Measurements from ENCODE around the gene PSMD2.
A peak's percentile ranks its signal among the peaks of the same experiment; 100 is the strongest.

The PSMD2 gene

DNA sequence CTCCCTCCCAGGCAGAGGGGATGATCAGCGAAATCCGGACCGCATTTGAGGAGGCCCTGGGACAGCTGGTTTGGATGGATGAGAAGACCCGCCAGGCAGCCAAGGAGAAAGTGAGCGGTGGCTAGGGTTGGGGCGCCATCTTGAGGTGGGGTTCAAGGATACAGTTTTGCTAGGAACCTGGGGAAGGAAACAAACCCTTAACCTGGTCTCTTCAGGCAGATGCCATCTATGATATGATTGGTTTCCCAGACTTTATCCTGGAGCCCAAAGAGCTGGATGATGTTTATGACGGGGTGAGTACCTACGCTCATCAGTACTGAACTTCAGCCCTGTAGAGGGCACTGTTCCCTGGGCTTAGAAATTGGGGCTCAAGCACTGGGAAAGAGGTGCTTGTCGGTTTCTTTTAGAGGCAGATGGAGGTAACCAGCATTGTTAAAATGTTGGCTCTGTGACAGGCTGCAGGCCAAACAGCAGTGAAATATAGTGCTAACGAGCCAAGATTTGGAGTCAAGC, 9.6 kb upstream of the PSMD2 start:
- Histone ChIP-seq H3K4me3 (ENCODE audit: low read depth in 1 of 2, low read length in 2 of 2) (no peak overlapping the region), H3K27me3 (ENCODE audit: low read depth, low read length) (no peaks in the 10 kb centered on the region), H3K27ac (ENCODE audit: low read length) (no peak overlapping the region), H3K9me3 (ENCODE audit: control insufficient read depth in 1 of 2, low read length in 2 of 2) (no peaks in the 10 kb centered on the region), H3K4me1 (ENCODE audit: control insufficient read depth in 1 of 2, insufficient read depth in 2 of 2, low read length in 2 of 2) (no peaks in the 10 kb centered on the region), H3K36me3 (ENCODE audit: control insufficient read depth in 1 of 2, insufficient read depth in 2 of 2, low read length in 2 of 2) (no peaks in the 10 kb centered on the region)

DNA sequence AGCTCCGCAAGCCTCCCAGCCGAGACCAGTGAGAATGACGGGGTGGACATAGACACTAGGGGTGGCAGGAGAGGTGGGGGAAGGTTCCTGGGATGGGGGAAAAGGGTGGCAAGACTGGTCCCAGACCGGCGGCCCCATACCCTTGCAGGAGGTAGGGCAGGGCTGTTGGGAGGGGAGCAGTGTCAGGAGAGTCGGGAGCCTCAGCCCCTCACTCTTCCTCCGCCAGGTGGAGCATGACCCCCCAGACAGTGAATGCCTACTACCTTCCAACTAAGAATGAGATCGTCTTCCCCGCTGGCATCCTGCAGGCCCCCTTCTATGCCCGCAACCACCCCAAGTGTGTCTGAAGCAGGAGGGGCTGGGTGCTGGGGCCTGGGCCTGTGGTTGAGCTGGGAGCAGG, 8.7 kb upstream of the PSMD2 start:
- Histone ChIP-seq H3K4me3 (ENCODE audit: low read depth in 1 of 2, low read length in 2 of 2) (no peak overlapping the region), H3K27ac (ENCODE audit: low read length) (no peak overlapping the region), H3K9me3 (ENCODE audit: control insufficient read depth in 1 of 2, low read length in 2 of 2) (no peaks in the 10 kb centered on the region), H3K36me3 (ENCODE audit: control insufficient read depth in 1 of 2, insufficient read depth in 2 of 2, low read length in 2 of 2) (no peaks in the 10 kb centered on the region), H3K4me1 (ENCODE audit: control insufficient read depth in 1 of 2, insufficient read depth in 2 of 2, low read length in 2 of 2) (no peaks in the 10 kb centered on the region), H3K27me3 (ENCODE audit: low read depth, low read length) (no peaks in the 10 kb centered on the region)

DNA sequence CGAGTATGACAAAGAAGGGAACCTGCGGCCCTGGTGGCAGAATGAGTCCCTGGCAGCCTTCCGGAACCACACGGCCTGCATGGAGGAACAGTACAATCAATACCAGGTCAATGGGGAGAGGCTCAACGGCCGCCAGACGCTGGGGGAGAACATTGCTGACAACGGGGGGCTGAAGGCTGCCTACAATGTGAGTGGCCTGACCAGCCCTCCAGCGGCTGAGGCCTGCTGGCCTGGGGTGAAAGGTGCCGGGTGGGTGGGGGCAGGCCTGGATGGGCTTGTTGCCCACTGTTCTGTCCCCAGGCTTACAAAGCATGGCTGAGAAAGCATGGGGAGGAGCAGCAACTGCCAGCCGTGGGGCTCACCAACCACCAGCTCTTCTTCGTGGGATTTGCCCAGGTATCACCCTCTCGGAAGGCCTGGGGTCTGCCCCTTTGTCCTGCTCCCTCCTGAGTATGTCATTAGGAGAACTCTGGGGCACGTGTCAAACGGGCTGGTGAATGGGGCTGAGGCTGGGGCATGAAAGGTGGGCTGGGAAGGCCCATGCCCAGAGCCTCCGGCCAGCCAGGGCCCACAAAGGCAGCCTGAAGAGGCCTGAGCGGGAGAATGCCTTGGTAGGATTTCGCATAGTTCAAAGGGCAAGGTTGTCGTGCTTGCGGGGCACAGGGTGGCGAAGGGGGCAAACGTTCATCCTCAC, 7.8 kb upstream of the PSMD2 start:
- Histone ChIP-seq H3K27me3 (ENCODE audit: low read depth, low read length) (no peaks in the 10 kb centered on the region), H3K27ac (ENCODE audit: low read length) (no peak overlapping the region), H3K9me3 (ENCODE audit: control insufficient read depth in 1 of 2, low read length in 2 of 2) (no peaks in the 10 kb centered on the region), H3K4me3 (ENCODE audit: low read depth in 1 of 2, low read length in 2 of 2) (no peak overlapping the region), H3K4me1 (ENCODE audit: control insufficient read depth in 1 of 2, insufficient read depth in 2 of 2, low read length in 2 of 2) (no peaks in the 10 kb centered on the region), H3K36me3 (ENCODE audit: control insufficient read depth in 1 of 2, insufficient read depth in 2 of 2, low read length in 2 of 2) (no peaks in the 10 kb centered on the region)

DNA sequence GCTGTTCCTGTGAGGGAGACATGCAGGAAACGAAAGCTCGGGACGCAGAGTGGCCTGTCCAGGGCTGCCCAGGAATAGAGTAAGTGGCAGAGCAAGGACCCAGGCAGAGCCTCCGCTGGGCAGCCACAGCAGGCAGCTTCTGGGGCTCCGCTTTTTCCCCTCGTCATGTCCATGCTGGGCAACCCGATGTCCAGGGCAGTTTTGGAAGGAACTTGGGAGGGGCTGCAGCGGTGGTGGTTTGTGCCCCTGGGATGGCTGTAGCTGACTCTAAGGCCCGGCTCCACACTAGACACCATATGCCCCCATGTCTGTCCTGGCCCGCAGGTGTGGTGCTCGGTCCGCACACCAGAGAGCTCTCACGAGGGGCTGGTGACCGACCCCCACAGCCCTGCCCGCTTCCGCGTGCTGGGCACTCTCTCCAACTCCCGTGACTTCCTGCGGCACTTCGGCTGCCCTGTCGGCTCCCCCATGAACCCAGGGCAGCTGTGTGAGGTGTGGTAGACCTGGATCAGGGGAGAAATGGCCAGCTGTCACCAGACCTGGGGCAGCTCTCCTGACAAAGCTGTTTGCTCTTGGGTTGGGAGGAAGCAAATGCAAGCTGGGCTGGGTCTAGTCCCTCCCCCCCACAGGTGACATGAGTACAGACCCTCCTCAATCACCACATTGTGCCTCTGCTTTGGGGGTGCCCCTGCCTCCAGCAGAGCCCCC, 7.1 kb upstream of the PSMD2 start:
- Histone ChIP-seq H3K27me3 (ENCODE audit: low read depth, low read length) (no peaks in the 10 kb centered on the region), H3K9me3 (ENCODE audit: control insufficient read depth in 1 of 2, low read length in 2 of 2) (no peaks in the 10 kb centered on the region), H3K4me3 (ENCODE audit: low read depth in 1 of 2, low read length in 2 of 2) (no peak overlapping the region), H3K27ac (ENCODE audit: low read length) (no peak overlapping the region), H3K4me1 (ENCODE audit: control insufficient read depth in 1 of 2, insufficient read depth in 2 of 2, low read length in 2 of 2) (no peaks in the 10 kb centered on the region), H3K36me3 (ENCODE audit: control insufficient read depth in 1 of 2, insufficient read depth in 2 of 2, low read length in 2 of 2) (no peaks in the 10 kb centered on the region)

DNA sequence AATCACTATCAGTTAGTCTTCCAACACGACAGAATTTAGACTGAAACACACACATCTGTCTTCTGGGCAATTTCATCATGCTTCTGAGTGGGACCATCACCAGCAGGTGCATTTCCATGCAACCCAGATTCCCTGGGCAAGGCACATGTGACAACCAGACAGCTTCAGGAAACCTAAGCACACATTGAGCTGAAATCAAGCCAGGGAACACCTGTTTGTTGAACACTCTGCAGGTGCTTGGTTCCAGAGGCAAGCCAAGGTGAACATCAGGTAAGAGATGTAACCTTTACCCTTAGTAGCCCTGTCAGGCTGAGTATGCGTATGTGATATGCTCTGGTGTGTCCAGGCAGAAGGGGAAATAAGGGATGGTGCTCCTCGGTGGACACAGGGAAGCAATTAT, 3.3 kb upstream of the PSMD2 start:
- Histone ChIP-seq H3K27me3 (ENCODE audit: low read depth, low read length) (no peaks in the 10 kb centered on the region), H3K4me3 (ENCODE audit: low read depth in 1 of 2, low read length in 2 of 2) (no peak overlapping the region), H3K36me3 (ENCODE audit: control insufficient read depth in 1 of 2, insufficient read depth in 2 of 2, low read length in 2 of 2) (peaks cover 8 to 14% of the 10 kb centered on the region in 2 donors), H3K9me3 (ENCODE audit: control insufficient read depth in 1 of 2, low read length in 2 of 2) (no peaks in the 10 kb centered on the region), H3K4me1 (ENCODE audit: control insufficient read depth in 1 of 2, insufficient read depth in 2 of 2, low read length in 2 of 2) (peaks cover 0 to 13% of the 10 kb centered on the region in 2 donors), H3K27ac (ENCODE audit: low read length) (no peak overlapping the region)

DNA sequence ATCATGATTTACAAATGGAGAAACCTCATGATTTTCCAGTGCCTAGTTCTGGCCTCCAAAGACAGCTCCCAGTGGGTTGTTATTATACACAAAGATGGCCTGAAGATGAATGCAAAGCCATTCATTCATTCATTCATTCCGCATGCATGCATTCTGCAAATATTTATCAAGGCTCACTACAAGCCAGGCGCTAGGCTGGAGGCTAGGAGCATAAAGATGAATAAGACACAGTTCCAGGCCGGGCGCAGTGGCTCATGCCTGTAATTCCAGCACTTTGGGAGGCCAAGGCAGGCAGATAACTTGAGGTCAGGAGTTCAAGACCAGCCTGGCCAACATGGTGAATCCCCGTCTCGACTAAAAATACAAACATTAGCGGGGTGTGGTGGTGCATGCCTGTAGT, 2.4 kb upstream of the PSMD2 start:
- Histone ChIP-seq H3K27ac (ENCODE audit: low read length) (no peak overlapping the region), H3K27me3 (ENCODE audit: low read depth, low read length) (no peaks in the 10 kb centered on the region), H3K36me3 (ENCODE audit: control insufficient read depth in 1 of 2, insufficient read depth in 2 of 2, low read length in 2 of 2) (peaks cover 13 to 22% of the 10 kb centered on the region in 2 donors), H3K4me1 (ENCODE audit: control insufficient read depth in 1 of 2, insufficient read depth in 2 of 2, low read length in 2 of 2) (peaks cover 0 to 14% of the 10 kb centered on the region in 2 donors), H3K4me3 (ENCODE audit: low read depth in 1 of 2, low read length in 2 of 2) (no peak overlapping the region), H3K9me3 (ENCODE audit: control insufficient read depth in 1 of 2, low read length in 2 of 2) (no peaks in the 10 kb centered on the region)

DNA sequence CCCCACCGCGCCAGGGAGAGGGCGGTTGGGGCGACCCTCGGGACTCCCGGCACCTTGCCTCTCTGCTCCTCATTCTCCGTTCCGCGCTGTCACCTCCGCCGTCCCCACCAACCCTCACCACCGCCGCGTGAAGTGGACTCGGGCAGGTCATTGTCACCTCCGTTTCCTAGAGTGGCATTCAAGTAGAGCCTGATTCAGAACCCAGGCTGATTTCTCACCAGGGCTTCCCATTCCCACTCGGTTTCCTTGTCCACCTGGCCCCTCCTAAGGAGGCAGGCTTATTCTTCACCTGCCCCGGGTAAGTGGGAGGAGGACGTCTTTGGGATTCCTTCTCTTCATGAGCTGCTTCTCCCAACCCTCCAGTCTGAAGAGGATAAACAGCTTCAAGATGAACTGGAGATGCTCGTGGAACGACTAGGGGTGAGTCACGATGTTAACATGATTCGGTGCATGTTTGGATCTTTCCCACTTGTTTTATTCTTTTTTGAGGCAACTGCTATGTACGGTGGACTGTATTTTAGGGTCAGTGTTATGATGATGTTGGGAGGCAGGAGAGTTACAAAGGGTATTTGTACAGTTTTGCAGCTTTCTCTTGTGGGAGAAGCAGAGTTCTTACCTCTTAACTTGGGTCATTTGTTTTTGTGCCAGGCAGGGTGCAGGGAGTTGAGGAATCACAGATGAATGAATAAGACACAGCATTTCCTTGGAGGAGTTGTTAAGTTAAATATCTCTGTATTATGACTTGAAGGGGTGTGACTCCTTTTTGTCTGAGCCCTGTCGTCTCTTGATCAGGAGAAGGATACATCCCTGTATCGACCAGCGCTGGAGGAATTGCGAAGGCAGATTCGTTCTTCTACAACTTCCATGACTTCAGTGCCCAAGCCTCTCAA, 692 bp downstream of the PSMD2 start:
- H3K27me3 ChIP-seq (ENCODE audit: low read depth, low read length) = no peaks in the 10 kb centered on the region
- no peaks in the 10 kb centered on the region for H3K9me3 ChIP-seq (ENCODE audit: control insufficient read depth in 1 of 2, low read length in 2 of 2)
- H3K36me3 ChIP-seq (ENCODE audit: control insufficient read depth in 1 of 2, insufficient read depth in 2 of 2, low read length in 2 of 2) = peaks cover 42 to 53% of the 10 kb centered on the region in 2 donors
- peak overlapping the region; percentile 79 to 97 for H3K4me3 ChIP-seq (ENCODE audit: low read depth in 1 of 2, low read length in 2 of 2)
- peaks cover 0 to 14% of the 10 kb centered on the region in 2 donors for H3K4me1 ChIP-seq (ENCODE audit: control insufficient read depth in 1 of 2, insufficient read depth in 2 of 2, low read length in 2 of 2)
- H3K27ac ChIP-seq (ENCODE audit: low read length) = peak overlapping the region; percentile 70

DNA sequence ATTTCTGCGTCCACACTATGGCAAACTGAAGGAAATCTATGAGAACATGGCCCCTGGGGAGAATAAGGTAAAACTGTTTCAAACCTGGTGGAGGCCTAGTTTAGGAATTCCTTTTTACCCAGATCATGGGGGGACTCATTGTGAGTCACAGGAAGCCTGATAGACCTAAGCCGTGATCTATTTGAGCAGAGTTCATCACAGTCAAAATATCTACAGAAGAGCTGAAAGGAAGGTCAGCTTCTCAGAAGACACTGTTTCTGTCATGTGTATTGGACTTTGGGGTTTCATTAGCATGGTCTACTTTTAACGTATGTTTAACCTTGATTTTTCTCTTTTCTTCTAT, 1.3 kb downstream of the PSMD2 start:
- no peaks in the 10 kb centered on the region for H3K9me3 ChIP-seq (ENCODE audit: control insufficient read depth in 1 of 2, low read length in 2 of 2)
- H3K27me3 ChIP-seq (ENCODE audit: low read depth, low read length) = no peaks in the 10 kb centered on the region
- peaks cover 45 to 59% of the 10 kb centered on the region in 2 donors for H3K36me3 ChIP-seq (ENCODE audit: control insufficient read depth in 1 of 2, insufficient read depth in 2 of 2, low read length in 2 of 2)
- peaks cover 0 to 14% of the 10 kb centered on the region in 2 donors for H3K4me1 ChIP-seq (ENCODE audit: control insufficient read depth in 1 of 2, insufficient read depth in 2 of 2, low read length in 2 of 2)
- H3K27ac ChIP-seq (ENCODE audit: low read length) = no peak overlapping the region
- peak overlapping the region; percentile 79 to 97 for H3K4me3 ChIP-seq (ENCODE audit: low read depth in 1 of 2, low read length in 2 of 2)

DNA sequence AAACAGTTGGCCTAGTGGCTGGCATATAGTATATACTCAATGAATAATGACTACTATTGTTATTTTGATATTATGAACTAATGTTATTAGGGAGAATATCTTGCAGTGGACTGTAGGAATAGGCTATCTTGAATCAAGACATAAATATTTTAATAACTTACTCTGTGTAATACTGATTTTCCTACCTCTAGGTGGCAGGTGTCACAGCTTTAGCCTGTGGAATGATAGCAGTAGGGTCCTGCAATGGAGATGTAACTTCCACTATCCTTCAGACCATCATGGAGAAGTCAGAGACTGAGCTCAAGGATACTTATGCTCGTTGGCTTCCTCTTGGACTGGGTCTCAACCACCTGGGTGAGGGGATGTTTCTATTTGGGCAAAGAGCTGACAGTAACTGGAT, 6.5 kb downstream of the PSMD2 start:
- Histone ChIP-seq H3K4me1 (ENCODE audit: control insufficient read depth in 1 of 2, insufficient read depth in 2 of 2, low read length in 2 of 2) (peaks cover 0 to 3% of the 10 kb centered on the region in 2 donors), H3K27ac (ENCODE audit: low read length) (no peak overlapping the region), H3K36me3 (ENCODE audit: control insufficient read depth in 1 of 2, insufficient read depth in 2 of 2, low read length in 2 of 2) (peaks cover 68 to 80% of the 10 kb centered on the region in 2 donors), H3K4me3 (ENCODE audit: low read depth in 1 of 2, low read length in 2 of 2) (no peak overlapping the region), H3K9me3 (ENCODE audit: control insufficient read depth in 1 of 2, low read length in 2 of 2) (no peaks in the 10 kb centered on the region), H3K27me3 (ENCODE audit: low read depth, low read length) (no peaks in the 10 kb centered on the region)

DNA sequence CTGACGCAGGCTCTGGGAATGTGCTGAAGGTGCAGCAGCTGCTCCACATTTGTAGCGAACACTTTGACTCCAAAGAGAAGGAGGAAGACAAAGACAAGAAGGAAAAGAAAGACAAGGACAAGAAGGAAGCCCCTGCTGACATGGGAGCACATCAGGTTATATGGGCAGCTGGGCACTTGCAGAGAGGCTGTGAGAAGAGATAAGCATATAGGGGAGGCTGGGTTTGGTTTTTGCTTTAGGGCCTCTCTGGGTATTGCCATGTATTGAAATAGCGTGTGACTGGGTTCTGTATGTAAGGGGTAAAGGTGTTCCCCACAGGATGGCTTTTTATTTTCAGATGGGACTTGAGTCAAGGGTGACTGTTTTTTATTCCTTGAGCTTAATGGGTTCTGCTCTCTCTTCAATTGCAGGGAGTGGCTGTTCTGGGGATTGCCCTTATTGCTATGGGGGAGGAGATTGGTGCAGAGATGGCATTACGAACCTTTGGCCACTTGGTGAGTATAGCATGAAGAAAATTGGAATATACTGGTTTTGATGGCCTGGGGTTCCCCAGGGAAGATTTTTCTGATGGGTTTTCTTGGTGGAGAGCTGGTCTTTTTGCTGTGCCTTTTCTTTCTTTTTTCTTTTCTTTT, 7.4 kb downstream of the PSMD2 start:
- Histone ChIP-seq H3K4me3 (ENCODE audit: low read depth in 1 of 2, low read length in 2 of 2) (no peak overlapping the region), H3K36me3 (ENCODE audit: control insufficient read depth in 1 of 2, insufficient read depth in 2 of 2, low read length in 2 of 2) (peaks cover 62 to 72% of the 10 kb centered on the region in 2 donors), H3K4me1 (ENCODE audit: control insufficient read depth in 1 of 2, insufficient read depth in 2 of 2, low read length in 2 of 2) (no peaks in the 10 kb centered on the region), H3K27me3 (ENCODE audit: low read depth, low read length) (no peaks in the 10 kb centered on the region), H3K27ac (ENCODE audit: low read length) (no peak overlapping the region), H3K9me3 (ENCODE audit: control insufficient read depth in 1 of 2, low read length in 2 of 2) (no peaks in the 10 kb centered on the region)

DNA sequence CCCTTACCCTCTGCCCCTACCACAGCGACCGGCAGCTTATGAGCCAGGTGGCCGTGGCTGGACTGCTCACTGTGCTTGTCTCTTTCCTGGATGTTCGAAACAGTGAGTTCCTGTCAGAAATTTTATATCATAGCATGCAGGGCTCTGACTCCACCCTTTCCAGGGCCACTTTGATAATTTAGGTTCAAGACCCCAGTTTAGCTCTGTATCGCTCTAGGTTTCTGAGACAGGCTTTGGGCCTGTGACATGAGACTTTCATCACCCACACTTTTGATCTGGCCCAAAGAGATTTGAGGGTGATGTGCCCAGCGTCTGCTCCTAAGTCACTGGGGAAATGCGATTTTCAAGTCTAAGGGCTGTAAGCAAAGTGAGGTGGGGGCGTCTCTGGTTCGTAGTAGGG, 8.9 kb downstream of the PSMD2 start:
- no peaks in the 10 kb centered on the region for H3K27me3 ChIP-seq (ENCODE audit: low read depth, low read length)
- no peaks in the 10 kb centered on the region for H3K9me3 ChIP-seq (ENCODE audit: control insufficient read depth in 1 of 2, low read length in 2 of 2)
- peaks cover 48 to 57% of the 10 kb centered on the region in 2 donors for H3K36me3 ChIP-seq (ENCODE audit: control insufficient read depth in 1 of 2, insufficient read depth in 2 of 2, low read length in 2 of 2)

More for the DNA sequence above, 8.9 kb downstream of the PSMD2 start:
- H3K27ac ChIP-seq (ENCODE audit: low read length) = no peak overlapping the region
- no peak overlapping the region for H3K4me3 ChIP-seq (ENCODE audit: low read depth in 1 of 2, low read length in 2 of 2)
- no peaks in the 10 kb centered on the region for H3K4me1 ChIP-seq (ENCODE audit: control insufficient read depth in 1 of 2, insufficient read depth in 2 of 2, low read length in 2 of 2)

Measured in muscle layer of duodenum (tissue), 2 donors.